ENCODE results near the gene PCDHGB7. TPM values are rescaled to one million over a fixed set of nuclear protein-coding genes. Genes with fewer than 3 reads are reported as not detected.

Gene PCDHGB7
- total RNA-seq: 9.1 and 17.3 TPM in 2 replicates

DNA sequence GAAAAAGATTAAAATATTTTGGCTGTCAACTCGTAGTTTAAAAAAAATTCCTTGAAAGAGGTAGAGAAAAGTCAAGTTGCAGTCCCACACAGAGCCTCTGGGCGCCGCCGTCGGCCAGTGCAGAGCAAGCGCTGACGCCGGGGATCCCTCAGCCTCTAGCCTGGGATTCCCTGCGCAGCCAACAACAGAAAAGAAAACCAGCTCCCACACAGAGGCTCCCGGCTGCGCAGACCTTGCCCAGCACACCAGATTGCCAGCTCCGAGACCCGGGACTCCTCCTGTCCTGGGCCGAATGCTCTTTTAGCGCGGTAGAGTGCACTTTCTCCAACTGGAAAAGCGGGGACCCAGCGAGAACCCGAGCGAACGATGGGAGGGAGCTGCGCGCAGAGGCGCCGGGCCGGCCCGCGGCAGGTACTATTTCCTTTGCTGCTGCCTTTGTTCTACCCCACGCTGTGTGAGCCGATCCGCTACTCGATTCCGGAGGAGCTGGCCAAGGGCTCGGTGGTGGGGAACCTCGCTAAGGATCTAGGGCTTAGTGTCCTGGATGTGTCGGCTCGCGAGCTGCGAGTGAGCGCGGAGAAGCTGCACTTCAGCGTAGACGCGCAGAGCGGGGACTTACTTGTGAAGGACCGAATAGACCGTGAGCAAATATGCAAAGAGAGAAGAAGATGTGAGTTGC, at the start of gene PCDHGB7:
PCDHGB7 (plus strand) TSS at position 184 of the 679 bp plus-strand sequence; CDS start at position 367, 183 bp downstream.

DNA sequence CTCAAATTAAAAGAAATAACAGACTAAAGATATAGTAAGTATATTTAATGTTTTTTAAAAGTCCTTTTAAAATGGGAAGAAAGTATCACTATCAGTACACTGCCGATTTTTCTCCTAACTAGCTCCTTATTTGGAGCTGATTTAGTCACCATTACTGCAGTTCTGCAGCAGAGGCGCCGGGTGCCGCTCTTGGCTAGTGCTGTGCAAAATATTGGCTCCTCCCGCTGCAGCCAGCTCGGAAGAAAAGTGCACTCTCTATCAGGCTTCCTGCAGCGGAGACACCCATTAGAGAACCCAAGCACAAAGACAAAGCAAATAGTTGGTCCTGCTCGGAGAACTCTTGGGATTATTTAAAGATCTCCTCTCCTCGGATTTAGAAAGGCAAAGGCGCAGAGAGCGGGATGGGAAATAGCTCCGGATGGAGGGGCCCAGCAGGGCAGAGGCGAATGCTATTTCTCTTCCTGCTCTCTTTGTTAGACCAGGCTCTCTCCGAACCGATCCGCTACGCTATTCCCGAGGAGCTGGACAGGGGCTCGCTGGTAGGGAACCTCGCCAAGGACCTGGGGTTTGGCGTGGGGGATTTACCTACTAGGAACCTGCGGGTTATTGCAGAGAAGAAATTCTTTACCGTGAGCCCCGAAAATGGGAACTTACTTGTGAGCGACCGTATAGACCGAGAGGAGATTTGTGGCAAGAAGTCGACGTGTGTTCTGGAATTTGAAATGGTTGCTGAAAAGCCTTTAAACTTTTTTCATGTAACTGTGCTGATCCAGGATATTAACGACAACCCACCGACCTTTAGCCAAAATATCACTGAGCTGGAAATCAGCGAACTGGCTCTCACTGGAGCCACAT, 47.3 kb upstream of the PCDHGB7 start, which contains the start of gene PCDHGB3:
PCDHGB3 (plus strand) TSS at position 249 of the 855 bp plus-strand sequence; CDS start at position 402, 153 bp downstream.

DNA sequence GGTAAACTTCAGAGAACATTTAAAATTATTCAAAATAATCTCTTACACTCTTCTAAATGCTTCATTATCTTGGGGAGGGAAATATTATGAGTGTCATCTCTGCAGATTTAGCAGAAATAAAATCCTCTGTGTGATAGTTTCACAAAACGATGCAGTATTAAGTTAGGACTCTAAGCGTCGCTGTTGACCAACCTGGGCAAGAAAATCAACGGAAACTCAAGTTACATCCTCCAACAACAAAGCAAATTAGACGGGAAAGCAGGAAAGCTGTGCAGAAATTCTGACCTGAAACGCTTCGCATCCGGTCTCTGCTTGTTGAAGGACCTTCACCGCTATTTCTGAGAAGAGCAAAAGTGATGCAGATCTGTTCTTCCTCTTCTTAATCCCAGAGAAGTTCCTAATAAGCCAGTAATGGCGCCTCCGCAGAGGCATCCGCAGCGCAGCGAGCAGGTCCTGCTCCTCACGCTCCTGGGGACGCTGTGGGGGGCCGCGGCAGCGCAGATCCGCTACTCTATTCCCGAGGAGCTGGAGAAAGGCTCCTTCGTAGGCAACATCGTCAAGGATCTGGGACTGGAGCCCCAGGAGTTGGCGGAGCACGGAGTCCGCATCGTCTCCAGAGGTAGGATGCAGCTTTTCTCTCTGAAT, 43.7 kb upstream of the PCDHGB7 start, which contains the start of gene PCDHGA6:
PCDHGA6 (plus strand) TSS at position 219 of the 645 bp plus-strand sequence; CDS start at position 412, 193 bp downstream.

DNA sequence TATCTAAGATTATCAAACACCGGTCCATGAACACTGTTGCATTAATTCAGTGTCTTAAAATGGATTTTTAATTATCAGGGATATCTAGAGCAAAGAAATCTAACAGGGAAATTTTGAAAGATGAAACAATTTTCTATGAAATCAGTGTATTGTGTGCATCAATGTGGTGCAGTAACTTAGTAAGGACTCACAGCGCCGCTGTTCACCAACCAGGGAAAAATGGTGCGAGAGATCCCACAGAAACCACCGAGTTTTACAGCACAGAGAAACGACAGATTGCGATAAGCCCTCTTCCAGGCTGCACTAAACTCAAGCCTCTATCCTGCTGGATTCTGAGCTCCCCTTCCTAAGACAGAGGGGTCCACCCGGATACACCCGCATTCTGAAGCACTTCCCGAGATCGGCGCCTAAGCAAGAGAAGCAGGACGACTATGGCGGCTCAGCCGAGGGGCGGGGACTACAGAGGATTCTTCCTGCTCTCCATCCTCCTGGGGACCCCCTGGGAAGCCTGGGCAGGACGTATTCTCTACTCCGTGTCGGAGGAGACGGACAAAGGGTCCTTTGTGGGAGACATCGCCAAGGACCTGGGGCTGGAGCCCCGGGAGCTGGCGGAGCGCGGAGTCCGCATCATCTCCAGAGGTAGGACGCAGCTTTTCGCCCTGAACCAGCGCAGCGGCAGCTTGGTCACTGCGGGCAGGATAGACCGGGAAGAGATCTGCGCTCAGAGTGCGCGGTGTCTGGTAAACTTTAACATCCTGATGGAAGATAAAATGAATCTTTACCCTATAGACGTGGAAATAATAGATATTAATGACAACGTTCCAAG, 34.8 kb upstream of the PCDHGB7 start, which contains the start of gene PCDHGA7:
PCDHGA7 (plus strand) TSS at position 274 of the 826 bp plus-strand sequence; CDS start at position 432, 158 bp downstream.

DNA sequence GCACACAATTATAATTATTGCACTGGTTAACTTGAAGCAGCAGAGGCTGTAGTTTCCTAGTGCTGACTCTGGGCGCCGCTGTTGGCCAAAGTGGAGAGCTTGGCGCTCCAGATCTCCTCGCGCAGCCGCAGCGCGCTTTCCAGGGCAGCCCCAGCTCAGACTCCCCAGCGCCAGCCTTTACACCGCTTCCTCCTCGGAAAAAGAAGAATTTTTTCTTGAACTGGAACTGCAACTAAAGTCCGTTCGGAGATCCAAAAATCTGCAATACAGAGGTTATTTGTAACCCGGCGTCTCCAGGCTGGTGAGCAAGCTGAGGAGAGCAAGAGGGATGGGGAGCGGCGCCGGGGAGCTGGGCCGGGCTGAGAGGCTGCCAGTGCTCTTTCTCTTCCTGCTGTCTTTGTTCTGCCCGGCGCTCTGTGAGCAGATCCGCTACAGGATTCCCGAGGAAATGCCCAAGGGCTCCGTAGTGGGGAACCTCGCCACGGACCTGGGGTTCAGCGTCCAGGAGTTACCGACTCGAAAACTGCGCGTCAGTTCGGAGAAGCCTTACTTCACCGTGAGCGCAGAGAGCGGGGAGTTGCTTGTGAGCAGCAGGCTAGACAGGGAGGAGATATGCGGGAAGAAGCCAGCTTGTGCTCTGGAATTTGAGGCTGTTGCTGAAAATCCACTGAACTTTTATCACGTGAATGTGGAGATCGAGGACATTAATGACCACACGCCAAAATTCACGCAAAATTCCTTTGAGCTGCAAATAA, 29.7 kb upstream of the PCDHGB7 start, which contains the start of gene PCDHGB4:
PCDHGB4 (plus strand) TSS at position 142 of the 755 bp plus-strand sequence; CDS start at position 329, 187 bp downstream.

DNA sequence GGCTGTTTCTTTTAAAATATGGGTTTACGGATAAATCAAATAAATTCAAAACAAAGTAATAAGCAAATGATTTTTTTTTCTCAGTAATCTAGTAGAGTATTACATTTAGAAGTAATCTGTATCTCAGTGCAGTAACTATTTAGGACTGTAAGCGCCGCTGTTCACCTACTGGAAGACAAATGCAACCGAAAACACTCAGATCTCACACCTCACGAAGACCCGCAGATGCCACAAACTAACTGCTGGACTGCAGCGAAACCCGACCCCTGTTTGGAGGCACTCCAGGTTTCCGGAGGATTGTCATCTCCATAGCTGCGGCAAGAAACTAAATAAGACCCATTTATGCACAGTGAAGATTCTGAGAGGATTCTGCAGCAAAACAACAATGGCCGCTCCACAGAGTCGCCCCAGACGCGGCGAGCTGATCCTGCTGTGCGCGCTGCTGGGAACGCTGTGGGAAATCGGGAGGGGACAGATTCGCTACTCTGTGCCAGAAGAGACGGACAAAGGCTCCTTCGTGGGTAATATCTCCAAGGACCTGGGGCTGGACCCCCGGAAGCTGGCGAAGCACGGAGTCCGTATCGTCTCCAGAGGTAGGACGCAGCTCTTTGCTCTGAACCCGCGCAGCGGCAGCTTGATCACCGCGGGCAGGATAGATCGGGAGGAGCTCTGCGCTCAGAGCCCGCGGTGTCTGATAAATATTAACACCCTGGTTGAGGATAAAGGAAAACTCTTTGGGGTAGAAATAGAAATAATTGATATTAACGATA, 24.9 kb upstream of the PCDHGB7 start, which contains the start of gene PCDHGA8:
PCDHGA8 (plus strand) TSS at position 205 of the 770 bp plus-strand sequence; CDS start at position 386, 181 bp downstream.

DNA sequence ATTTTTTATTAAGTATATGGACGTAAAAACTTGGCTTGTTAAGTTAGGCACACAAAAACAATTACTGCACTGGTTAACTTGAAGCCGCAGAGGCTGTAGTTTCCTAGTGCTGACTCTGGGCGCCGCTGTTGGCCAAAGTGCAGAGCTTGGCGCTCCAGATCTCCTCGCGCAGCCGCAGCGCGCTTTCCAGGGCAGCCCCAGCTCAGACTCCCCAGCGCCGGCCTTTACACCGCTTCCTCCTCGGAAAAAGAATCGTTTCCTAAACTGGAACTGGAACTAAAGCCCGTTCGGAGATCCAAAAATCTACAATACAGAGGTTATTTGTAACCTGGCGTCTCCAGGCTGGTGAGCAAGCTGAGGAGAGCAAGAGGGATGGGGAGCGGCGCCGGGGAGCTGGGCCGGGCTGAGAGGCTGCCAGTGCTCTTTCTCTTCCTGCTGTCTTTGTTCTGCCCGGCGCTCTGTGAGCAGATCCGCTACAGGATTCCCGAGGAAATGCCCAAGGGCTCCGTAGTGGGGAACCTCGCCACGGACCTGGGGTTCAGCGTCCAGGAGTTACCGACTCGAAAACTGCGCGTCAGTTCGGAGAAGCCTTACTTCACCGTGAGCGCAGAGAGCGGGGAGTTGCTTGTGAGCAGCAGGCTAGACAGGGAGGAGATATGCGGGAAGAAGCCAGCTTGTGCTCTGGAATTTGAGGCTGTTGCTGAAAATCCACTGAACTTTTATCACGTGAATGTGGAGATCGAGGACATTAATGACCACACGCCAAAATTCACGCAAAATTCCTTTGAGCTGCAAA, 19.5 kb upstream of the PCDHGB7 start, which contains the start of gene PCDHGB5:
PCDHGB5 (plus strand) TSS at position 192 of the 796 bp plus-strand sequence; CDS start at position 373, 181 bp downstream.

DNA sequence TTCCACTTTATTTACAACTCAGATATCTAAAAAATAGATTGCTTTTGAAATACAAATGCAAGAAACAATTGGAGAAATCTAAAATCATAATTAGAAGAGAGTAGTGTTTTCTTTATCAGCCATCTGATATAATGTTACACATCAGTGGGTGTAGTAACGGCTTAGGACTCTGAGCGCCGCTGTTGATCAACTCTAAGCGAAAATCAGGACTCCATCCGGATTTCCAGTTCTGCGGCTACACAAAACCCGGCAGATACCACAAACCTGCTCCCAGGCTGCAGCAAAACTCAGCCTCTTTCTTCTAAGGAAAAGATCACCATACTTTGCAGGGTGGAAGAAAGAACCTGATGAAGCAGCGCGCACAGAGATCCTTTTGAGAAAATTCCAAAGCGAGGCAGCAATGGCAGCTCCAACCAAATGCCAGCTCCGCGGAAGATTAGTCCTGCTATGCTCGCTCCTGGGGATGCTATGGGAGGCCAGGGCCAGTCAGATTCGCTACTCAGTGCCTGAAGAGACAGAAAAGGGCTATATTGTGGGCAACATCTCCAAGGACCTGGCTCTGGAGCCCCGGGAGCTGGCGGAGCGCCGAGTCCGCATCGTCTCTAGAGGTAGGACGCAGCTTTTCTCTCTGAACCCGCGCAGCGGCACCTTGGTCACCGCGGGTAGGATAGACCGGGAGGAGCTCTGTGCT, 14.8 kb upstream of the PCDHGB7 start, which contains the start of gene PCDHGA9:
PCDHGA9 (plus strand) TSS at position 226 of the 691 bp plus-strand sequence; CDS start at position 401, 175 bp downstream.

DNA sequence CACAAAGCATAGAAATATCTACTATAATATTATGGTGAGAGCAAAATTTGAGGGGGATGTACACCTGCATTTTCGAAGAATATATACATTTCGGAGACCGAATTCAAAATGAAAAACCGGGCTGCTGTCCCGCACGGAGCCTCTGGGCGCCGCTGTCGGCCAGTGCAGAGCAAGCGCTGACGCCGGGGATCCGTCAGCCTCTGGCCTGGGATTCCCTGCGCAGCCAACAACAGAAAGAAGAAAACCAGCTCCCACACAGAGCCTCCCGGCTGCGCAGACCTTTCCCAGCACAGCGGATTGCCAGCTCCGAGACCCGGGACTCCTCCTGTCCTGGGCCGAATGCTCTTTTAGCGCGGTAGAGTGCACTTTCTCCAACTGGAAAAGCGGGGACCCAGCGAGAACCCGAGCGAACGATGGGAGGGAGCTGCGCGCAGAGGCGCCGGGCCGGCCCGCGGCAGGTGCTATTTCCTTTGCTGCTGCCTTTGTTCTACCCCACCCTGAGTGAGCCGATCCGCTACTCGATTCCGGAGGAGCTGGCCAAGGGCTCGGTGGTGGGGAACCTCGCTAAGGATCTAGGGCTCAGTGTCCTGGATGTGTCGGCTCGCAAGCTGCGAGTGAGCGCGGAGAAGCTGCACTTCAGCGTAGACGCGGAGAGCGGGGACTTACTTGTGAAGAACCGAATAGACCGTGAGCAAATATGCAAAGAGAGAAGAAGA, 9.5 kb upstream of the PCDHGB7 start, which contains the start of gene PCDHGB6:
PCDHGB6 (plus strand) TSS at position 232 of the 716 bp plus-strand sequence; CDS start at position 414, 182 bp downstream.

DNA sequence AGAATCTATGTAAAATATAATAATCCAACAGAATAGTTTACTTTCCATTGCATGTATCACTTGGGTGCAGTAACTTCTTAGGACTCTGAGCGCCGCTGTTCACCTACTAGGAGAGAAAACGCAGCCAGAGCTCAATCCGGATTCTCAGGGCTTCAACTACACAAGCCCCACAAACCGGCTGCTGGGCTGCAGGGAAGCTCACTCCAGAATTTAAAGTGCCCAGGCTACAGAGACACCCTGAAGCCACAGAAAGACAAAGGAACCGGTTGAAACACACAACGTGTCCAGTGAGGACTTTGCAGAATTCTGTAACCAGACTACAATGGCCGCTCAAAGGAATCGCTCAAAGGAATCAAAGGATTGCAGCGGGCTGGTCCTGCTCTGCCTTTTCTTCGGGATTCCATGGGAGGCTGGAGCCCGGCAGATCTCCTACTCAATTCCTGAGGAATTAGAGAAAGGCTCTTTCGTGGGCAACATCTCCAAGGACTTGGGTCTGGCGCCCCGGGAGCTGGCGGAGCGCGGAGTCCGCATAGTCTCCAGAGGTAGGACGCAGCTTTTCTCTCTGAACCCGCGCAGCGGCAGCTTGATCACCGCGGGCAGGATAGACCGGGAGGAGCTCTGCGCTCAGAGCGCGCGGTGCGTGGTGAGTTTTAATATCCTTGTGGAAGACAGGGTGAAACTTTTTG, 4.5 kb upstream of the PCDHGB7 start, which contains the start of gene PCDHGA10:
PCDHGA10 (plus strand) TSS at position 134 of the 686 bp plus-strand sequence; CDS start at position 323, 189 bp downstream.

DNA sequence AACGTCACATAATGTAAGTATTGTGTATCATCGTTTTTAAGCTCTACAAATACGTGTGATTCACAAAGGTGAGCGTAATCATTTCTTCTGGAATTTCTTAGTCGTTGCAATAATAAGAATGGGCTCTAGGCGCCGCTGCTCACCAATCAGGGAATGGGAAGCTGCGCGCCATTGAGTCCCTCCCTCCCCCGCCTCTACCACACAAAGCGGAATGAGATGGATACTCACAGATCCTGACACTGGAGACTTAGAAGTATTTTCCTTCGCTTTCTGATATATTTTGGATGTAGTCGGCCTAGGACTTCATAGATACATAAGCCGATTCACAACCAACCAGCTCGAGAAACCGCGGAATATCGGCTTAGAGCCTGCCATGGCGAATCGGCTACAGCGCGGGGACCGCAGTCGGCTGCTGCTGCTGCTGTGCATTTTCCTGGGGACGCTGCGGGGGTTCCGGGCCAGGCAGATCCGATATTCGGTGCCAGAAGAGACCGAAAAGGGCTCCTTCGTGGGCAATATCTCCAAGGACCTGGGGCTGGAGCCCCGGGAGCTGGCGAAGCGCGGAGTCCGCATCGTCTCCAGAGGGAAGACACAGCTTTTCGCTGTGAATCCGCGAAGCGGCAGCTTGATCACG, 3.5 kb downstream of the PCDHGB7 start, which contains the start of gene PCDHGA11:
PCDHGA11 (plus strand) TSS at position 197 of the 634 bp plus-strand sequence; CDS start at position 374, 177 bp downstream.

DNA sequence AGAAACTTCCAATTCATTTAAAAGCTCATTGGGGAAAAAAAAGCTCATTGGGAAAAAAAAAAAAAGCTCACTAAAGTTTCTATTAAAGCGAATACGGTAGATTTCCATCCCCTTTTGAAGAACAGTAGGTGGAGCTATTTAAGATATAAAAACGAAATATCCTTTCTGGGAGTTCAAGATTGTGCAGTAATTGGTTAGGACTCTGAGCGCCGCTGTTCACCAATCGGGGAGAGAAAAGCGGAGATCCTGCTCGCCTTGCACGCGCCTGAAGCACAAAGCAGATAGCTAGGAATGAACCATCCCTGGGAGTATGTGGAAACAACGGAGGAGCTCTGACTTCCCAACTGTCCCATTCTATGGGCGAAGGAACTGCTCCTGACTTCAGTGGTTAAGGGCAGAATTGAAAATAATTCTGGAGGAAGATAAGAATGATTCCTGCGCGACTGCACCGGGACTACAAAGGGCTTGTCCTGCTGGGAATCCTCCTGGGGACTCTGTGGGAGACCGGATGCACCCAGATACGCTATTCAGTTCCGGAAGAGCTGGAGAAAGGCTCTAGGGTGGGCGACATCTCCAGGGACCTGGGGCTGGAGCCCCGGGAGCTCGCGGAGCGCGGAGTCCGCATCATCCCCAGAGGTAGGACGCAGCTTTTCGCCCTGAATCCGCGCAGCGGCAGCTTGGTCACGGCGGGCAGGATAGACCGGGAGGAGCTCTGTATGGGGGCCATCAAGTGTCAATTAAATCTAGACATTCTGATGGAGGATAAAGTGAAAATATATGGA, 13.0 kb downstream of the PCDHGB7 start, which contains the start of gene PCDHGA12:
PCDHGA12 (plus strand) TSS at position 176 of the 782 bp plus-strand sequence; CDS start at position 429, 253 bp downstream.

All from aortic smooth muscle cell (primary cell).